Hematopoietic multipotent progenitor cell (in vitro differentiated cells): ENCODE data around the gene SLC1A1. TPM values are rescaled to one million over a fixed set of nuclear protein-coding genes. Genes with fewer than 3 reads are reported as not detected.
"Not testable (repeated sequence)": the region's sequence is repeated elsewhere in the genome, so short reads cannot be mapped to it uniquely, and the experiment has no call there.

Source experiments
- DNase-seq, 3 donors: peaks; one replicate each; pipeline ENCODE4 v3.0.0-alpha.2; 2011 to 2015; ENCODE audit warnings: low read depth in 2 of 3, low spot score in 2 of 3
- total RNA-seq: library from RNA; depleted of rRNA; stranded (reverse); fragments of >200 nt; gene quantifications from one replicate; pipeline ENCODE4 v1.2.3, GENCODE V29; 2012

SLC1A1 gene
- total RNA-seq, 1 donor: not detected

- DNase-seq: no peak
These were observed 84.5 kb downstream of the SLC1A1 start for GRCh38 chr9:4574657-4575243.

GRCh38 chr9:4575997-4576396 is 85.7 kb downstream of the SLC1A1 start:
- no peak for DNase-seq

GRCh38 chr9:4576448-4576847 is 86.2 kb downstream of the SLC1A1 start:
- DNase-seq: no peak

- no peak for DNase-seq
These were observed 88.7 kb downstream of the SLC1A1 start for GRCh38 chr9:4579001-4579400.

GRCh38 chr9:4581035-4581760 is 90.9 kb downstream of the SLC1A1 start:
- DNase-seq: no peak

- no peak for DNase-seq
These were observed 91.7 kb downstream of the SLC1A1 start for GRCh38 chr9:4581861-4582565.

- no peak for DNase-seq
These were observed 92.7 kb downstream of the SLC1A1 start for GRCh38 chr9:4583001-4583400.

- DNase-seq: no peak
These were observed 94.4 kb downstream of the SLC1A1 start for GRCh38 chr9:4584636-4585035.

- no peak for DNase-seq
These were observed 94.9 kb downstream of the SLC1A1 start for GRCh38 chr9:4585135-4585534.

- no peak for DNase-seq
These were observed 98.5 kb downstream of the SLC1A1 start for GRCh38 chr9:4588721-4589120.

- no peak for DNase-seq
These were observed 100.3 kb downstream of the SLC1A1 start for GRCh38 chr9:4590430-4591122.

- DNase-seq: no peak
These were observed 100.8 kb downstream of the SLC1A1 start for GRCh38 chr9:4591123-4591500.

GRCh38 chr9:4592295-4592694 is 102.0 kb downstream of the SLC1A1 start:
- DNase-seq: no peak

- DNase-seq: no peak
These were observed 102.6 kb downstream of the SLC1A1 start for GRCh38 chr9:4592886-4593285.

- DNase-seq: no peak
These were observed 104.3 kb downstream of the SLC1A1 start for GRCh38 chr9:4594545-4594944.

GRCh38 chr9:4594994-4595393 is 104.7 kb downstream of the SLC1A1 start:
- no peak for DNase-seq

GRCh38 chr9:4596165-4596922 is 106.1 kb downstream of the SLC1A1 start:
- peak in 2 of 3 donors; percentile 14 to 34 for DNase-seq

- peak in 2 of 3 donors; percentile 19 to 67 for DNase-seq
These were observed 110.1 kb downstream of the SLC1A1 start for GRCh38 chr9:4600368-4600767.

GRCh38 chr9:4603830-4604229 is 113.6 kb downstream of the SLC1A1 start:
- DNase-seq: no peak

- DNase-seq: peak; percentile 33 to 89 (median 57)
These were observed 114.4 kb downstream of the SLC1A1 start for GRCh38 chr9:4604678-4605095.

- not testable (repeated sequence) for DNase-seq
These were observed 115.8 kb downstream of the SLC1A1 start for GRCh38 chr9:4606033-4606432.
